Gastrocnemius medialis (tissue), 4 donors: ENCODE results near the gene KLHL34. TPM values are rescaled to one million over a fixed set of nuclear protein-coding genes. Genes with fewer than 3 reads are reported as not detected.

Experiments
- ATAC-seq, 2 donors: fragments of 150-250 bp; one replicate each; pipeline ENCODE4 v1.9.1; 2016
- DNase-seq, 2 donors: peaks; one replicate each; pipeline ENCODE4 v3.0.0-alpha.2; 2019
- H3K27ac ChIP-seq, 4 donors: fragments of 200-600 bp; sonication (generic); 1 replicate in 1 of 4; 2 replicates in 3 of 4; pipeline ENCODE4 v1.5.1; 2016 to 2018; ENCODE audit warnings: mild to moderate bottlenecking in 2 of 4, moderate library complexity in 1 of 4
- H3K27me3 ChIP-seq, 3 donors: fragments of 200-600 bp; sonication (generic) in 2 of 3; 1 replicate in 1 of 3; 2 replicates in 2 of 3; pipeline versions ENCODE4 v1.5.1 to v1.6.0; 2016 to 2019; ENCODE audit warnings: mild to moderate bottlenecking in 1 of 3, moderate library complexity in 1 of 3
- H3K36me3 ChIP-seq, 2 donors: fragments of 200-600 bp; sonication (generic) in 1 of 2; one replicate each; pipeline ENCODE4 v1.5.1; 2017 to 2018
- H3K4me1 ChIP-seq, 2 donors: fragments of 200-600 bp; sonication (generic) in 1 of 2; one replicate each; pipeline ENCODE4 v1.5.1; 2016 to 2017; ENCODE audit warnings: mild to moderate bottlenecking in 2 of 2
- H3K4me3 ChIP-seq, 4 donors: fragments of 200-600 bp; sonication (generic) in 3 of 4; 1 replicate in 1 of 4; 2 replicates in 3 of 4; pipeline ENCODE4 v1.5.1; 2016 to 2019; ENCODE audit warnings: mild to moderate bottlenecking in 2 of 4
- H3K9me3 ChIP-seq, 3 donors: fragments of 200-600 bp; sonication (generic) in 2 of 3; 1 replicate in 1 of 3; 2 replicates in 2 of 3; pipeline ENCODE4 v1.5.1; 2016 to 2019
- CTCF ChIP-seq, 5 experiments: fragments of 450-650 bp in 3 of 5; fragments of 200-600 bp in 2 of 5; sonication (generic) in 2 of 5; IDR thresholded peaks in 4 of 5; conservative IDR thresholded peaks in 1 of 5; 1 replicate in 4 of 5; 2 replicates in 1 of 5; pipeline ENCODE4 v1.5.1; 2016 to 2019; ENCODE audit warnings: antibody characterized with exemption in 5 of 5, mild to moderate bottlenecking in 3 of 5, moderate library complexity in 3 of 5
- POLR2A ChIP-seq, 2 donors: fragments of 450-650 bp; IDR thresholded peaks; one replicate each; pipeline ENCODE4 v1.6.1; 2017; ENCODE audit warnings: antibody characterized with exemption in 2 of 2, mild to moderate bottlenecking in 2 of 2, moderate library complexity in 2 of 2
- in situ Hi-C, 4 donors: fragments of 200-750 bp; cut with MboI; loops; one replicate each; pipeline versions ENCODE4 v1.15.0 to v1.8.0; 2017; ENCODE audit warnings: low sequenced_read_pairs in 4 of 4
- intact Hi-C: fragments of 100-400 bp; cut with DNase I; formaldehyde crosslinking; loops from one replicate; pipeline ENCODE4 v1.15.1; 2023; ENCODE audit warnings: low total_unique reads
- total RNA-seq, 4 donors: library from RNA; depleted of rRNA; stranded (reverse); fragments of >200 nt; gene quantifications; one replicate each; pipeline versions ENCODE4 v1.1.0 to v1.2.3, GENCODE V29; 2016

The KLHL34 gene
- total RNA-seq, 4 donors from 2014 or later: 2.2 to 6.2 (median 3.4) TPM

- no peak overlapping the region for H3K27ac ChIP-seq
- no peaks in the 10 kb centered on the region for H3K36me3 ChIP-seq
- intact Hi-C loops: no loop called here
- in situ Hi-C loops: no loop called here
- H3K4me3 ChIP-seq: no peak overlapping the region
- no peaks in the 10 kb centered on the region for H3K9me3 ChIP-seq
- no peaks in the 10 kb centered on the region for H3K27me3 ChIP-seq
- TF ChIP-seq POLR2A (IDR thresholded peaks at IDR 0.05) (no peak), CTCF (IDR thresholded peaks at IDR 0.05 in 4 of 5, conservative IDR thresholded peaks at IDR 0.05 in 1 of 5) (no peak)
- no peaks in the 10 kb centered on the region for H3K4me1 ChIP-seq
- DNase-seq: no peak
- no peak for ATAC-seq
Measured at GRCh38 chrX:21639775-21640174, 18.4 kb downstream of the KLHL34 start.

GRCh38 chrX:21638311-21638710 is 19.8 kb downstream of the KLHL34 start:
- intact Hi-C loops (no loop called here), in situ Hi-C loops (no loop called here)
- no peak overlapping the region for H3K27ac ChIP-seq
- H3K36me3 ChIP-seq: no peaks in the 10 kb centered on the region
- H3K27me3 ChIP-seq: no peaks in the 10 kb centered on the region
- no peaks in the 10 kb centered on the region for H3K9me3 ChIP-seq
- ATAC-seq (no peak), DNase-seq (no peak)
- no peaks in the 10 kb centered on the region for H3K4me1 ChIP-seq
- no peak overlapping the region for H3K4me3 ChIP-seq
- TF ChIP-seq CTCF (IDR thresholded peaks at IDR 0.05 in 4 of 5, conservative IDR thresholded peaks at IDR 0.05 in 1 of 5): no peak
- no peak for TF ChIP-seq POLR2A (IDR thresholded peaks at IDR 0.05)

- Histone ChIP-seq H3K4me1 (no peaks in the 10 kb centered on the region), H3K4me3 (no peak overlapping the region), H3K9me3 (no peaks in the 10 kb centered on the region), H3K36me3 (no peaks in the 10 kb centered on the region), H3K27me3 (no peaks in the 10 kb centered on the region), H3K27ac (no peak overlapping the region)
- intact Hi-C loops: no loop called here
- in situ Hi-C loops: no loop called here
- DNase-seq: no peak
- TF ChIP-seq POLR2A (IDR thresholded peaks at IDR 0.05): no peak
- no peak for TF ChIP-seq CTCF (IDR thresholded peaks at IDR 0.05 in 4 of 5, conservative IDR thresholded peaks at IDR 0.05 in 1 of 5)
- ATAC-seq: no peak
Measured at GRCh38 chrX:21632027-21632426, 26.1 kb downstream of the KLHL34 start.

- intact Hi-C loops: no loop called here
- Histone ChIP-seq H3K4me3 (no peak overlapping the region), H3K4me1 (no peaks in the 10 kb centered on the region), H3K27me3 (peaks cover 0 to 3% (median 0%) of the 10 kb centered on the region in 3 donors), H3K27ac (no peak overlapping the region), H3K9me3 (no peaks in the 10 kb centered on the region), H3K36me3 (no peaks in the 10 kb centered on the region)
- in situ Hi-C loops: no loop called here
- DNase-seq: no peak
- no peak for TF ChIP-seq POLR2A (IDR thresholded peaks at IDR 0.05)
- no peak for TF ChIP-seq CTCF (IDR thresholded peaks at IDR 0.05 in 4 of 5, conservative IDR thresholded peaks at IDR 0.05 in 1 of 5)
- no peak for ATAC-seq
Measured at GRCh38 chrX:21623778-21624501, 34.2 kb downstream of the KLHL34 start.

- TF ChIP-seq POLR2A (IDR thresholded peaks at IDR 0.05) (no peak), CTCF (IDR thresholded peaks at IDR 0.05 in 4 of 5, conservative IDR thresholded peaks at IDR 0.05 in 1 of 5) (no peak)
- H3K27me3 ChIP-seq: peaks cover 0 to 3% (median 0%) of the 10 kb centered on the region in 3 donors
- no peak for DNase-seq
- H3K27ac ChIP-seq: no peak overlapping the region
- in situ Hi-C loops: no loop called here
- H3K9me3 ChIP-seq: no peaks in the 10 kb centered on the region
- H3K4me1 ChIP-seq: no peaks in the 10 kb centered on the region
- no peaks in the 10 kb centered on the region for H3K36me3 ChIP-seq
- ATAC-seq: no peak
- H3K4me3 ChIP-seq: no peak overlapping the region
- intact Hi-C loops: no loop called here
Measured at GRCh38 chrX:21620234-21620633, 37.9 kb downstream of the KLHL34 start.
